Sigmoid colon (tissue), 4 donors: Measurements from ENCODE around the gene SLC16A1.
"Not testable (repeated sequence)": the region's sequence is repeated elsewhere in the genome, so short reads cannot be mapped to it uniquely, and the experiment has no call there.

Source experiments
- CTCF ChIP-seq, 4 experiments: fragments of 450-650 bp in 3 of 4; fragments of 200-600 bp in 1 of 4; IDR thresholded peaks; one replicate each; pipeline ENCODE4 v1.5.1; 2016 to 2019; ENCODE audit warnings: antibody characterized with exemption in 4 of 4, mild to moderate bottlenecking in 3 of 4, moderate library complexity in 2 of 4
- EP300 ChIP-seq, 4 donors: sonication (generic); formaldehyde crosslinking; IDR thresholded peaks; one replicate each; pipeline ENCODE4 v1.6.1; 2017; ENCODE audit warnings: antibody characterized with exemption in 4 of 4
- POLR2A ChIP-seq, 2 donors: fragments of 450-650 bp; IDR thresholded peaks; one replicate each; pipeline ENCODE4 v1.6.1; 2016; ENCODE audit warnings: antibody characterized with exemption in 2 of 2, mild to moderate bottlenecking in 2 of 2, moderate library complexity in 2 of 2
- POLR2AphosphoS5 ChIP-seq, 4 donors: sonication (generic); formaldehyde crosslinking; IDR thresholded peaks; one replicate each; pipeline ENCODE4 v1.6.1; 2017; ENCODE audit warnings: antibody characterized with exemption in 4 of 4

GRCh38 chr1:112981834-112982233, 25.8 kb upstream of the SLC16A1 start:
- TF ChIP-seq CTCF, POLR2A, EP300, POLR2AphosphoS5 (IDR thresholded peaks at IDR 0.05): not testable (repeated sequence)
